K562 (cell line): Measurements from ENCODE around the gene RDH16. TPM values are rescaled to one million over a fixed set of nuclear protein-coding genes. Genes with fewer than 3 reads are reported as not detected.

ENCODE experiments used
- ESRRA ChIP-seq: fragments of 450-650 bp; IDR thresholded peaks from 2 replicates; pipeline ENCODE4 v1.6.1; 2014; ENCODE audit warnings: low read depth, mild to moderate bottlenecking, moderate library complexity, borderline replicate concordance
- GTF2B ChIP-seq: IDR thresholded peaks from 2 replicates; pipeline ENCODE4 v1.6.1; 2011; ENCODE audit not compliant: insufficient read length; ENCODE audit errors: extremely low read depth
- MCM3 ChIP-seq: fragments of 450-650 bp; IDR thresholded peaks from 2 replicates; pipeline ENCODE4 v1.6.1; 2016
- MCM5 ChIP-seq: fragments of 450-650 bp; IDR thresholded peaks from 2 replicates; pipeline ENCODE4 v1.6.1; 2016; ENCODE audit warnings: low read depth
- MECOM ChIP-seq: fragments of 250-450 bp; sonication (Bioruptor Pico); IDR thresholded peaks from 2 replicates; pipeline ENCODE4 v1.8.0; 2022; ENCODE audit warnings: inconsistent platforms
- MITF ChIP-seq: IDR thresholded peaks from 2 replicates; pipeline ENCODE4 v1.6.1; 2014; ENCODE audit warnings: antibody characterized with exemption
- RAD51 ChIP-seq: fragments of 450-650 bp; IDR thresholded peaks from 2 replicates; pipeline ENCODE4 v1.7.1; 2016; ENCODE audit warnings: low read depth, mild to moderate bottlenecking, borderline replicate concordance
- SNIP1 ChIP-seq: fragments of 450-650 bp; IDR thresholded peaks from 2 replicates; pipeline ENCODE4 v1.7.1; 2017; ENCODE audit warnings: low read depth, mild to moderate bottlenecking
- SP2 ChIP-seq: IDR thresholded peaks from 2 replicates; pipeline ENCODE4 v1.6.1; 2011; ENCODE audit warnings: mild to moderate bottlenecking, low read depth, low read length, moderate library complexity; ENCODE audit not compliant: poor library complexity, severe bottlenecking; ENCODE audit errors: extremely low read depth
- STAT6 ChIP-seq: sonication (generic); formaldehyde crosslinking; IDR thresholded peaks from 2 replicates; pipeline ENCODE4 v1.8.1; 2023; ENCODE audit warnings: mild to moderate bottlenecking, missing genetic modification reagents
- TSC22D4 ChIP-seq: fragments of 450-650 bp; IDR thresholded peaks from 2 replicates; pipeline ENCODE4 v1.6.1; 2016; ENCODE audit warnings: missing genetic modification characterization, missing biosample characterization, control low read depth
- ZNF143 ChIP-seq: sonication (generic); formaldehyde crosslinking; IDR thresholded peaks from 2 replicates; pipeline ENCODE4 v1.9.0; 2022; ENCODE audit warnings: mild to moderate bottlenecking, missing genetic modification reagents
- ZNF146 ChIP-seq: IDR thresholded peaks from one replicate; pipeline ENCODE4 v1.6.1; 2018; ENCODE audit warnings: missing compliant biosample characterization; ENCODE audit not compliant: unreplicated experiment
- ZNF551 ChIP-seq: fragments of 250-450 bp; sonication (Bioruptor Pico); IDR thresholded peaks from 2 replicates; pipeline ENCODE4 v1.5.0; 2021; ENCODE audit warnings: mild to moderate bottlenecking, moderate library complexity
- polyA plus RNA-seq, 8 experiments: library from polyadenylated mRNA; depleted of rRNA in 4 of 8; stranded (reverse) in 5 of 8; unstranded in 3 of 8; fragments of >200 nt; fragmentation: Nextera tagmentation in 2 of 8; fragmentation: Illumina TruSeq in 1 of 8; extraction: Ambion mirVana in 2 of 8; extraction: Trizol in 1 of 8; gene quantifications; 2 replicates each; pipeline versions ENCODE4 v1.2.1 to v1.2.3, GENCODE V29; 2011 to 2014; ENCODE audit warnings: inconsistent platforms in 1 of 8, missing spikeins in 1 of 8
- total RNA-seq, 7 experiments: library from RNA; depleted of rRNA in 6 of 7; stranded (reverse); fragments of >200 nt in 6 of 7; fragmentation: Illumina TruSeq in 2 of 7; extraction: Trizol in 2 of 7; gene quantifications; 2 replicates each; pipeline versions ENCODE4 v1.2.1 to v1.2.3, GENCODE V29; 2011 to 2021; ENCODE audit warnings: low replicate concordance in 1 of 7
- TF ChIP-seq, protein P1 (sequence below): fragments of 450-650 bp; formaldehyde crosslinking; IDR thresholded peaks from 2 replicates; pipeline ENCODE4 v1.4.0; 2022; ENCODE audit warnings: mild to moderate bottlenecking, moderate library complexity
- TF ChIP-seq, protein P2 (sequence below), 2 experiments: IDR thresholded peaks in 1 of 2; conservative IDR thresholded peaks in 1 of 2; 2 replicates each; pipeline ENCODE4 v1.6.1; 2016; ENCODE audit warnings: low read depth in 2 of 2, mild to moderate bottlenecking in 1 of 2, missing compliant biosample characterization in 1 of 2, missing genetic modification characterization in 1 of 2, moderate library complexity in 1 of 2
- TF ChIP-seq, protein P3 (sequence below): sonication (generic); IDR thresholded peaks from 2 replicates; pipeline ENCODE4 v1.6.1; 2016
- TF ChIP-seq, protein P4 (sequence below): sonication (generic); formaldehyde crosslinking; IDR thresholded peaks from 2 replicates; pipeline ENCODE4 v1.9.0; 2022; ENCODE audit warnings: mild to moderate bottlenecking, missing genetic modification reagents

The RDH16 gene
- total and polyA plus RNA-seq, 9 of the 15 experiments (the other 6 are each of a cell fraction or from before 2014, with no cell fraction given): 0.11 to 0.52 (median 0.22) TPM; not detected in 1

- no peak for TF ChIP-seq TSC22D4 (tag)
- no peak for TF ChIP-seq STAT6 (CRISPR knock-in tag)
- TF ChIP-seq MCM3: no peak
- no peak for TF ChIP-seq SP2
- TF ChIP-seq ESRRA: peak; percentile 20; the same call in 1 of the 2 replicates
- TF ChIP-seq ZNF146: no peak
- TF ChIP-seq, protein P1, sequence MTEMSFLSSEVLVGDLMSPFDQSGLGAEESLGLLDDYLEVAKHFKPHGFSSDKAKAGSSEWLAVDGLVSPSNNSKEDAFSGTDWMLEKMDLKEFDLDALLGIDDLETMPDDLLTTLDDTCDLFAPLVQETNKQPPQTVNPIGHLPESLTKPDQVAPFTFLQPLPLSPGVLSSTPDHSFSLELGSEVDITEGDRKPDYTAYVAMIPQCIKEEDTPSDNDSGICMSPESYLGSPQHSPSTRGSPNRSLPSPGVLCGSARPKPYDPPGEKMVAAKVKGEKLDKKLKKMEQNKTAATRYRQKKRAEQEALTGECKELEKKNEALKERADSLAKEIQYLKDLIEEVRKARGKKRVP (CRISPR knock-in tag): 0 out of 2 replicates have a peak, but pooled peaks have one; percentile 17
- TF ChIP-seq, protein P2, sequence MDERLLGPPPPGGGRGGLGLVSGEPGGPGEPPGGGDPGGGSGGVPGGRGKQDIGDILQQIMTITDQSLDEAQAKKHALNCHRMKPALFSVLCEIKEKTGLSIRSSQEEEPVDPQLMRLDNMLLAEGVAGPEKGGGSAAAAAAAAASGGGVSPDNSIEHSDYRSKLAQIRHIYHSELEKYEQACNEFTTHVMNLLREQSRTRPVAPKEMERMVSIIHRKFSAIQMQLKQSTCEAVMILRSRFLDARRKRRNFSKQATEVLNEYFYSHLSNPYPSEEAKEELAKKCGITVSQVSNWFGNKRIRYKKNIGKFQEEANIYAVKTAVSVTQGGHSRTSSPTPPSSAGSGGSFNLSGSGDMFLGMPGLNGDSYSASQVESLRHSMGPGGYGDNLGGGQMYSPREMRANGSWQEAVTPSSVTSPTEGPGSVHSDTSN (CRISPR knock-in tag; IDR thresholded peaks at IDR 0.05; ENCODE audit: low read depth): no peak
- TF ChIP-seq, protein P2 (tag; conservative IDR thresholded peaks at IDR 0.05; ENCODE audit: low read depth): peak; percentile 42; the same call in 1 of the 2 replicates
- TF ChIP-seq SNIP1: no peak
- no peak for TF ChIP-seq GTF2B
- TF ChIP-seq MECOM (CRISPR knock-in tag): no peak
- TF ChIP-seq ZNF551 (CRISPR knock-in tag): no peak
- TF ChIP-seq RAD51: no peak
- TF ChIP-seq MCM5: no peak
- no peak for TF ChIP-seq ZNF143 (CRISPR knock-in tag)
- no peak for TF ChIP-seq MITF
- TF ChIP-seq, protein P3, sequence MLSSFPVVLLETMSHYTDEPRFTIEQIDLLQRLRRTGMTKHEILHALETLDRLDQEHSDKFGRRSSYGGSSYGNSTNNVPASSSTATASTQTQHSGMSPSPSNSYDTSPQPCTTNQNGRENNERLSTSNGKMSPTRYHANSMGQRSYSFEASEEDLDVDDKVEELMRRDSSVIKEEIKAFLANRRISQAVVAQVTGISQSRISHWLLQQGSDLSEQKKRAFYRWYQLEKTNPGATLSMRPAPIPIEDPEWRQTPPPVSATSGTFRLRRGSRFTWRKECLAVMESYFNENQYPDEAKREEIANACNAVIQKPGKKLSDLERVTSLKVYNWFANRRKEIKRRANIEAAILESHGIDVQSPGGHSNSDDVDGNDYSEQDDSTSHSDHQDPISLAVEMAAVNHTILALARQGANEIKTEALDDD: peak; percentile 88
- TF ChIP-seq, protein P4, sequence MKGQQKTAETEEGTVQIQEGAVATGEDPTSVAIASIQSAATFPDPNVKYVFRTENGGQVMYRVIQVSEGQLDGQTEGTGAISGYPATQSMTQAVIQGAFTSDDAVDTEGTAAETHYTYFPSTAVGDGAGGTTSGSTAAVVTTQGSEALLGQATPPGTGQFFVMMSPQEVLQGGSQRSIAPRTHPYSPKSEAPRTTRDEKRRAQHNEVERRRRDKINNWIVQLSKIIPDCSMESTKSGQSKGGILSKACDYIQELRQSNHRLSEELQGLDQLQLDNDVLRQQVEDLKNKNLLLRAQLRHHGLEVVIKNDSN: no peak
These were observed 44.1 kb upstream of the RDH16 start (continued) for GRCh38 chr12:57001448-57001906.
